ENCODE measurements around the gene BCAS3.

- no peak for TF ChIP-seq CTCF (IDR thresholded peaks at IDR 0.05)
- no peak for TF ChIP-seq POLR2A (IDR thresholded peaks at IDR 0.05)
Measured at GRCh38 chr17:60716766-60717165, 39.1 kb downstream of the BCAS3 start.
